Measurements from ENCODE around the gene MUC12. TPM values are rescaled to one million over a fixed set of nuclear protein-coding genes. Genes with fewer than 3 reads are reported as not detected.
"Not testable (repeated sequence)": the region's sequence is repeated elsewhere in the genome, so short reads cannot be mapped to it uniquely, and the experiment has no call there.

The MUC12 gene
- 1.4 and 3.8 TPM in 2 replicates for total RNA-seq (2021)
- percentile 8 among the genes with signal in this experiment for Bru-seq, nascent RNA
- BruChase-seq, experiment 1, labeled RNA remaining after a 2-hour chase = percentile 3 among the genes with signal in this experiment
- BruChase-seq, experiment 2, labeled RNA remaining after a 6-hour chase = percentile 15 among the genes with signal in this experiment
- long read RNA-seq, transcript MUC12-205 (2 exons, 675 nt) = major isoform, 5 of 7 reads
- long read RNA-seq, partial matches to known transcripts = 0 of 7 reads
- long read RNA-seq, other reads (novel, unspliced or antisense) = 2 of 7 reads

GRCh38 chr7:100969066-100969615, at the start of gene MUC12:
Gene MUC12 (plus strand): TSS chr7:100969565. CDS start chr7:100969623, 58 bp downstream.
- POLR2A ChIA-PET (ENCODE audit: unreplicated experiment) = no interaction called here

GRCh38 chr7:100919779-100920437, 49.5 kb upstream of the MUC12 start:
- H3K36me3 ChIP-seq (ENCODE audit: low read depth); CTCF ChIA-PET; intact Hi-C loops (cut with micrococcal nuclease; ENCODE audit: unreplicated experiment); H3K4me2 ChIP-seq; POLR2A ChIA-PET (ENCODE audit: unreplicated experiment); H4K20me1 ChIP-seq (ENCODE audit: insufficient read depth); H3K27me3 ChIP-seq (ENCODE audit: insufficient read depth, low read depth); H2AFZ ChIP-seq; H3K27ac ChIP-seq; H3K4me1 ChIP-seq (replicated peaks; ENCODE audit: insufficient read depth); H3K9me3 ChIP-seq (ENCODE audit: insufficient read depth, low read depth); H3F3A ChIP-seq (ENCODE audit: insufficient read depth, low read depth); H3K9me2 ChIP-seq (ENCODE audit: insufficient read depth); H3K4me3 ChIP-seq; H3K79me2 ChIP-seq (ENCODE audit: low read depth); BruUV-seq (replicated peaks); DNase-seq: not testable (repeated sequence)

More at GRCh38 chr7:100969066-100969615, at the start of gene MUC12:
- no peaks in the 10 kb centered on the region for H4K20me1 ChIP-seq (ENCODE audit: insufficient read depth)
- H3K9me3 ChIP-seq (ENCODE audit: insufficient read depth, low read depth) = no peaks in the 10 kb centered on the region
- no peak within 1 kb of the TSS for H3K4me2 ChIP-seq
- H2AFZ ChIP-seq = no peak within 1 kb of the TSS
- H3K27ac ChIP-seq = no peak within 1 kb of the TSS
- no peak for DNase-seq
- no TSS peak for BruUV-seq (replicated peaks)
- H3F3A ChIP-seq (ENCODE audit: insufficient read depth, low read depth) = no peaks in the 10 kb centered on the region
- intact Hi-C loops (cut with micrococcal nuclease; ENCODE audit: unreplicated experiment) = loop anchor here (5.0 kb wide), 2 partner anchors 108 to 168 kb away; no protein-coding TSS in a partner anchor
- CTCF ChIA-PET = no interaction called here
- no peaks in the 10 kb centered on the region for H3K4me1 ChIP-seq (replicated peaks; ENCODE audit: insufficient read depth)
- no peaks in the 10 kb centered on the region for H3K9me2 ChIP-seq (ENCODE audit: insufficient read depth)
- H3K79me2 ChIP-seq (ENCODE audit: low read depth) = no peaks in the 10 kb centered on the region
- H3K36me3 ChIP-seq (ENCODE audit: low read depth) = no peaks in the 10 kb centered on the region
- no peak within 1 kb of the TSS for H3K4me3 ChIP-seq
- TF ChIP-seq CTCF (conservative IDR thresholded peaks at IDR 0.05) = no peak
- no peak for TF ChIP-seq EZH2 (IDR thresholded peaks at IDR 0.05; ENCODE audit: low read depth)
- peaks cover 87% of the 10 kb centered on the region for H3K27me3 ChIP-seq (ENCODE audit: insufficient read depth, low read depth)

- H3K4me2 ChIP-seq = no peak overlapping the region
- no peaks in the 10 kb centered on the region for H4K20me1 ChIP-seq (ENCODE audit: insufficient read depth)
- POLR2A ChIA-PET (ENCODE audit: unreplicated experiment) = interaction anchor here (0.6 kb wide), 1 partner anchor 11 kb away, joined by 5 read pairs; no protein-coding TSS in a partner anchor
- H3K9me3 ChIP-seq (ENCODE audit: insufficient read depth, low read depth) = no peaks in the 10 kb centered on the region
- H3K27ac ChIP-seq = no peak overlapping the region
- no TSS peak for BruUV-seq (replicated peaks)
- intact Hi-C loops (cut with micrococcal nuclease; ENCODE audit: unreplicated experiment) = no loop called here
- H3K9me2 ChIP-seq (ENCODE audit: insufficient read depth) = no peaks in the 10 kb centered on the region
- H3K27me3 ChIP-seq (ENCODE audit: insufficient read depth, low read depth) = no peaks in the 10 kb centered on the region
- H3K4me3 ChIP-seq = no peak overlapping the region
- H3F3A ChIP-seq (ENCODE audit: insufficient read depth, low read depth) = no peaks in the 10 kb centered on the region
- H3K4me1 ChIP-seq (replicated peaks; ENCODE audit: insufficient read depth) = no peaks in the 10 kb centered on the region
- TF ChIP-seq EZH2 (IDR thresholded peaks at IDR 0.05; ENCODE audit: low read depth) (no peak), CTCF (conservative IDR thresholded peaks at IDR 0.05) (no peak)
- no peak for DNase-seq
- CTCF ChIA-PET = no interaction called here
- H2AFZ ChIP-seq = no peak overlapping the region
- no peaks in the 10 kb centered on the region for H3K36me3 ChIP-seq (ENCODE audit: low read depth)
- H3K79me2 ChIP-seq (ENCODE audit: low read depth) = no peaks in the 10 kb centered on the region
These were observed 48.3 kb upstream of the MUC12 start for GRCh38 chr7:100921039-100921438.

- CTCF ChIA-PET; H3K4me3 ChIP-seq; H4K20me1 ChIP-seq (ENCODE audit: insufficient read depth); DNase-seq; H3F3A ChIP-seq (ENCODE audit: insufficient read depth, low read depth); H3K9me2 ChIP-seq (ENCODE audit: insufficient read depth); H3K4me1 ChIP-seq (replicated peaks; ENCODE audit: insufficient read depth); H2AFZ ChIP-seq; H3K27ac ChIP-seq; H3K27me3 ChIP-seq (ENCODE audit: insufficient read depth, low read depth); BruUV-seq (replicated peaks); POLR2A ChIA-PET (ENCODE audit: unreplicated experiment); H3K4me2 ChIP-seq; H3K79me2 ChIP-seq (ENCODE audit: low read depth); H3K9me3 ChIP-seq (ENCODE audit: insufficient read depth, low read depth); H3K36me3 ChIP-seq (ENCODE audit: low read depth); intact Hi-C loops (cut with micrococcal nuclease; ENCODE audit: unreplicated experiment): not testable (repeated sequence)
These were observed 45.7 kb upstream of the MUC12 start for GRCh38 chr7:100923616-100924015.
